Muscle layer of duodenum (tissue), 2 donors: ENCODE data around the gene GRIA1.

Source experiments
- H3K27ac ChIP-seq: one replicate; pipeline ENCODE4 v1.7.0; 2013; ENCODE audit warnings: mild to moderate bottlenecking, low read length
- H3K27me3 ChIP-seq: one replicate; pipeline ENCODE4 v1.7.0; 2013; ENCODE audit warnings: low read depth, mild to moderate bottlenecking, control low read depth, low read length
- H3K36me3 ChIP-seq, 2 donors: one replicate each; pipeline ENCODE4 v1.7.0; 2013; ENCODE audit warnings: low read length in 2 of 2, control low read depth in 1 of 2, mild to moderate bottlenecking in 1 of 2; ENCODE audit not compliant: insufficient read depth in 2 of 2, control insufficient read depth in 1 of 2
- H3K4me1 ChIP-seq, 2 donors: one replicate each; pipeline ENCODE4 v1.7.0; 2013; ENCODE audit warnings: low read length in 2 of 2, mild to moderate bottlenecking in 2 of 2, control low read depth in 1 of 2, moderate library complexity in 1 of 2; ENCODE audit not compliant: insufficient read depth in 2 of 2, control insufficient read depth in 1 of 2
- H3K4me3 ChIP-seq, 2 donors: one replicate each; pipeline ENCODE4 v1.7.0; 2013; ENCODE audit warnings: low read length in 2 of 2, low read depth in 1 of 2, mild to moderate bottlenecking in 1 of 2
- H3K9me3 ChIP-seq, 2 donors: one replicate each; pipeline ENCODE4 v1.7.0; 2013; ENCODE audit warnings: low read length in 2 of 2, control low read depth in 1 of 2, mild to moderate bottlenecking in 1 of 2; ENCODE audit not compliant: control insufficient read depth in 1 of 2
- donor health status: healthy.

The GRIA1 gene

DNA sequence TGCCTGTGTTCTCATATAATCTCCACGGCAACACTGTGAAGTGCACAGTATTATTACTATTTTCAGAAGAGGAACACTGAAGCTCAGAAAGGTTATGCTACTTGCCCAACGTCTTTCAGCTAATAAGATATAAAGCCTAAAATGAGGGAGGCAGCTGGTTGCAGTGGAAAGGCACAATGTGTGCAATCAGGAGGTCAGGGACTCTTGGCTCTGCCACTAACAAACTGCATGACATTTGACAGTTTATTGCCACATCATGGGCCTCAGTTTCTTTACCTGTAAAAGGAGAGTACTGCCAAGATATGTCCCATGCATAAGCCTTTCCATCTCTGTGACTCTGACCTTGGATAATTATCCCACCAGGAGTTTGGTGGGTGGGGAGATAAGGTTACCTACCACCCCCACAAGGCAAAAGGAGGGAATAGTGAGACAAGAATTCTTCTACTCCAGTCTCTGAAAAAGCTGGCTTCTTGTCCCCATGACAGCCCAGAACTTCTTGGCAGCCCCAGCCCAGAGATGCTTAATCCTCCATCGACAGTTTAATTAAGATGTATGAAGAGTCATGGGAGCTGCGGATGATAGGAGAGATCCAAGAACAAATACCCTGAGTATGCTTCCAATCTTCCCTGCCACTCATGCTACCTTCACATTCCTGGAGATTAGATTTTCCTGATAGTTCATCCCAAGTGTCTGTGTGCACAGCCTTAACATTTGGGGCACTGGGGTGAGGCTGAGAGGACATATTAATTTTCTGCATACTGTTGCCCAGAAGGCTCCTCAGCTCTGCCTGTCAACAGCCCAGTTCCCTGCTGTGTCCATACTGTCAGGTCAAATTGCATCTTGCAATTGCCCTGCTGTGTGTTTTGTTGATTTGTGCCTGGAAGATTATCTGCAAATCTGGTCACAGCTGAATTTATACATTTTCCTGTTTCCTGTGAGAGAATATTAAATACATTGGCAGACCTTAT lies 277.0 kb downstream of the GRIA1 start:
- Histone ChIP-seq H3K27ac (no peak overlapping the region), H3K27me3 (no peaks in the 10 kb centered on the region), H3K36me3 (no peaks in the 10 kb centered on the region), H3K4me3 (no peak overlapping the region), H3K9me3 (no peaks in the 10 kb centered on the region), H3K4me1 (no peaks in the 10 kb centered on the region)

- Histone ChIP-seq H3K4me1 (no peaks in the 10 kb centered on the region), H3K27ac (no peak overlapping the region), H3K9me3 (no peaks in the 10 kb centered on the region), H3K36me3 (no peaks in the 10 kb centered on the region), H3K4me3 (no peak overlapping the region), H3K27me3 (no peaks in the 10 kb centered on the region)
These were observed 279.6 kb downstream of the GRIA1 start for GRCh38 chr5:153770066-153770465.

DNA sequence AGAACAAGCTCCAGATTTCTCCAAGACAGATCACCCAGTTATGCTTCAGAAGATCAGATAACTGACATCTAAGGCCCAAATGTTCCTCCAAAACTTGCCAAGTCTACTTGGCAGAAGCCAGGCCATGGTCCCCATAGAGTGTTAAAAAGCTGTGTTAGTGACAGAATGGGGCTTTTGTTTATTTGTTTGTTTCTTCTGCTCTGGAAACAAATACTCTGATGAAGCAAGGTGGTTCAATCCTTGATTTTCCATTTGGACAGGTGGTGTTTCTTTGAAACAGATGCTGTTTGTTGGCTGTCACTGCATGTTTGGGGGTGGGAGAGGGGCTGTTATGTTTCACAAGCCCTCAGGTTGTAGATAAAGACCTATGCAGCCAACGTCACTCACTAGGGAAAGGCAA lies 284.2 kb downstream of the GRIA1 start:
- Histone ChIP-seq H3K27ac (no peak overlapping the region), H3K4me1 (no peaks in the 10 kb centered on the region), H3K27me3 (no peaks in the 10 kb centered on the region)

GRCh38 chr5:153775923-153776322 lies 285.5 kb downstream of the GRIA1 start:
- no peaks in the 10 kb centered on the region for H3K9me3 ChIP-seq
- no peak overlapping the region for H3K27ac ChIP-seq
- no peaks in the 10 kb centered on the region for H3K36me3 ChIP-seq
- no peak overlapping the region for H3K4me3 ChIP-seq
- H3K27me3 ChIP-seq: no peaks in the 10 kb centered on the region
- no peaks in the 10 kb centered on the region for H3K4me1 ChIP-seq

More for the DNA sequence above, 284.2 kb downstream of the GRIA1 start:
- Histone ChIP-seq H3K4me3 (no peak overlapping the region), H3K9me3 (no peaks in the 10 kb centered on the region), H3K36me3 (no peaks in the 10 kb centered on the region)

DNA sequence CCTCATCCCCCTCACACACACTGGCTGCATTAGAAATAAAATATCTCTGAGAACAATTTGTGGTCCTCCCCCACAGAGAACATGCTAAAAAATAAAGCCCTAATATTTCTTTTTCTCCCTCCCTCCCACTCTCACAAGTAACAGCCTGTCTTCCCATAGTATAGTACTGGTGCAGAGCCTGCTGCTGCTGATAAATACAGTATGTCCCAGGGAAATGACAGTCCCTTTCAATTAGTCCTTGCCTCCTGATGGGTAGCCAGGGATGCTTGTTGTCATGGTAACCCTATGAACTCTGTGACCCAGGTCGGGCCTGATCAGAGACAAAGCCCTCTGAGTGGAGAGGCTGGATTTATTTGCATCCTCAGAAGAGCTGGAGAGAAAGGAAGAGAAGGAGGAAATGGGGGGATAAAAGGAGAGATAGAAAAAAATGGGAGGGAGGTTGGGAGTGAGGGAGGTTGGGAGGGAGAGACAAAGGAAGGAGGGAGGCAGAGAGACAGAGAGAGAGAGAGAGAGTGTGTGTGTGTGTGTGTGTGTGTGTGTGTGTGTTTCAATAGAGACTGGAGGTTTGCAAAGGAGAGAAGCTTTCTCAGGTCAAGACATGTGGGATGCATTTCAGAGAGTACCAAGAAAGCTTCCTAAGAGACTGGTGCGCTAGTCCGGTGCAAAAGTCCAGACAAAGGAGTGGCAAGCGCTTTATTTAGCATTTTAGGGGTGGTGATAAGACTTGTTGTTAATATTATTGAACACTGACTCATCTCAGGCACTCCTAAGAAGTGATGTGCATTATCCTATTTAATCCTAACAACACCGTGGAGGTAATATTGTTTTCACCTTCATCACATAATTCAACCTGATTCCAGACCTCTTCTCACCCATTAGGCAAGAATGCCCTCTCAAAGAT lies 287.5 kb downstream of the GRIA1 start:
- Histone ChIP-seq H3K4me1 (no peaks in the 10 kb centered on the region), H3K4me3 (no peak overlapping the region), H3K27ac (no peak overlapping the region), H3K36me3 (no peaks in the 10 kb centered on the region), H3K9me3 (no peaks in the 10 kb centered on the region), H3K27me3 (no peaks in the 10 kb centered on the region)

DNA sequence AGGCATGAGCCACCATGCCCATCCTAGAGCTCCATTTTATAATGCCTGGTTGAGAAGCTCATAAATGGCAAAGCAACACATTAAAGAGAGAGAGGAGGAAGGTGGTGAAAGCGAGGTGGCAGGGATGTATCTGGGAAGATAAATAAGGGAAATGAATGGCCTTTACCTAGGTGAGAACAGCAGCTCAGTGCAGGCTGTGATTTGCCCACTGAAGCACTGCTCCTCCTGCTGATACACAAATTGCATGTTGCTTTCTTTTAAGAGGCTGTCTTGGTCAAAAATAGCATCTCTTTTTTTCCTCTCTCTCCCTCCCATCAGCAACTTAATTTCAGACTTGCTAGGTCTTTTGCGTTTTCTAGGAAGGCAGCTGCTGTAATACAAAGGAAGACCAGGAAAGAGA lies 289.4 kb downstream of the GRIA1 start:
- H3K4me3 ChIP-seq: no peak overlapping the region
- H3K4me1 ChIP-seq: no peaks in the 10 kb centered on the region
- no peaks in the 10 kb centered on the region for H3K36me3 ChIP-seq
- no peaks in the 10 kb centered on the region for H3K27me3 ChIP-seq
- no peak overlapping the region for H3K27ac ChIP-seq
- no peaks in the 10 kb centered on the region for H3K9me3 ChIP-seq

- Histone ChIP-seq H3K4me1 (no peaks in the 10 kb centered on the region), H3K27ac (no peak overlapping the region), H3K4me3 (no peak overlapping the region), H3K27me3 (no peaks in the 10 kb centered on the region), H3K36me3 (no peaks in the 10 kb centered on the region), H3K9me3 (no peaks in the 10 kb centered on the region)
These were observed 290.6 kb downstream of the GRIA1 start for GRCh38 chr5:153780876-153781705.

GRCh38 chr5:153782589-153783361 lies 292.3 kb downstream of the GRIA1 start:
- Histone ChIP-seq H3K36me3 (no peaks in the 10 kb centered on the region), H3K4me3 (no peak overlapping the region), H3K4me1 (no peaks in the 10 kb centered on the region), H3K27me3 (no peaks in the 10 kb centered on the region), H3K9me3 (no peaks in the 10 kb centered on the region), H3K27ac (no peak overlapping the region)

DNA sequence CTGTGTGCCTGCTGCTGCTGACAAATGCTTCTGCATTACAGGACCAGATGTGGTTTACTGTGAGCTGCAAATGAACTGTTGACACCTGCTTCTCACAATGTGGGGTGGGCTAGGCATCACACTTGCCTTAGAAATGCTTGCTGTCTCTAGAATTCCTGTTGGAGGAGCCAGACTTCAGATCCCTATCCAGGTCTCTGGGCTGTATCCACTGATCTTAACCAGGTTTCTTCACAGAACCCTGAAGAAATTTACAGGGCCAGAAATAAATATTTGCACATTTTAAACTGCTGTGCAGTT lies 292.8 kb downstream of the GRIA1 start:
- H3K4me3 ChIP-seq: no peak overlapping the region
- no peaks in the 10 kb centered on the region for H3K36me3 ChIP-seq
- no peaks in the 10 kb centered on the region for H3K4me1 ChIP-seq
- H3K9me3 ChIP-seq: no peaks in the 10 kb centered on the region
- no peak overlapping the region for H3K27ac ChIP-seq
- H3K27me3 ChIP-seq: no peaks in the 10 kb centered on the region

GRCh38 chr5:153784277-153784676 lies 293.8 kb downstream of the GRIA1 start:
- Histone ChIP-seq H3K27me3 (no peaks in the 10 kb centered on the region), H3K4me1 (no peaks in the 10 kb centered on the region), H3K9me3 (no peaks in the 10 kb centered on the region), H3K27ac (no peak overlapping the region), H3K4me3 (no peak overlapping the region), H3K36me3 (no peaks in the 10 kb centered on the region)
